ENCODE data around the gene MARCKSL1. TPM values are rescaled to one million over a fixed set of nuclear protein-coding genes. Genes with fewer than 3 reads are reported as not detected.

Gene MARCKSL1
- total and polyA plus RNA-seq, 2 of the 8 experiments (the other 6 are each of a cell fraction or from before 2014, with no cell fraction given) = 536 to 558 TPM

DNA sequence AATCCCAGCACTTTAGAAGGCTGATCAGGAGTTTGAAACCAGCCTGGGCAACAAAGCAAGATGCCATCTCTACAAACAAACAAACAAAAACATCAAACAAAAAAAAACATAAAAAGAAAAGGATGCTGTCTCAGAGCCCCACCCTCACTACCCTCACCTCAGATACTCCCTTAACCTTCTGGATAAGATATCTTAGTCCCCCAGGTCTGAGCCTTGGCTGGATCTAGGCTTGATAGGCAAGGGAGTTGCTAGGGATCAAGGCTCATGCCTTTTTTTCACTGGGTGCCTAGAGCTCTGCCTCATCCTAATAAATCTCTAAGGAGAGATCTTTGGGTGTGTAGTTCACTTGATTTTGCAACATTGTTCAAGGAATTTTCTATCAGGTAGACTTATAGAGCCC, 36.7 kb downstream of the MARCKSL1 start:
- H4K91ac ChIP-seq (replicated peaks; ENCODE audit: insufficient read length, low read length) = no peak overlapping the region
- H3K23ac ChIP-seq (ENCODE audit: insufficient read length) = no peak overlapping the region
- H2AK5ac ChIP-seq (ENCODE audit: low read depth, low read length) = no peak overlapping the region
- H3K79me1 ChIP-seq (ENCODE audit: low read depth, low read length) = peaks cover 6% of the 10 kb centered on the region
- no peak overlapping the region for H3K4ac ChIP-seq (replicated peaks; ENCODE audit: insufficient read length, low read depth, low read length)
- no peak overlapping the region for H2BK120ac ChIP-seq (replicated peaks; ENCODE audit: low read depth, low read length)
- no peak overlapping the region for H2BK12ac ChIP-seq (ENCODE audit: low read depth, low read length)
- peaks cover 0 to 4% (median 0%) of the 10 kb centered on the region in 4 experiments; a peak in 2 of 7 replicates for H3K4me1 ChIP-seq (replicated peaks in 1 of 4; ENCODE audit: control insufficient read depth in 3 of 4, insufficient read depth in 4 of 4, low read length in 3 of 4)
- peaks cover 5 to 20% (median 13%) of the 10 kb centered on the region in 4 experiments; a peak in 7 of 8 replicates for H3K36me3 ChIP-seq (ENCODE audit: control insufficient read depth in 2 of 4, insufficient read depth in 4 of 4, low read length in 3 of 4)
- H3K27ac ChIP-seq (ENCODE audit: low read depth, low read length) = no peak overlapping the region
- H3K4me3 ChIP-seq (ENCODE audit: extremely low read depth in 1 of 4, insufficient read depth in 2 of 4, low read depth in 3 of 4, low read length in 4 of 4) = no peak overlapping the region
- H3K14ac ChIP-seq (ENCODE audit: insufficient read length) = no peak overlapping the region
- DNase-seq (ENCODE audit: low read depth in 1 of 2, low spot score in 2 of 2) = no peak
- POLR2A ChIA-PET (ENCODE audit: partially characterized antibody) = interaction anchor here (0.9 kb wide), 1 partner anchor 49 kb away, joined by 3 read pairs; no protein-coding TSS in a partner anchor
- H3K9ac ChIP-seq (replicated peaks in 1 of 4; ENCODE audit: extremely low read depth in 1 of 4, low read depth in 3 of 4, low read length in 3 of 4) = no peak overlapping the region
- FAIRE-seq = no peak
- no peak overlapping the region for H2BK15ac ChIP-seq (ENCODE audit: low read length)
- no peak overlapping the region for H2BK20ac ChIP-seq (ENCODE audit: low read length)
- H4K5ac ChIP-seq (ENCODE audit: insufficient read length, low read depth, low read length) = no peak overlapping the region
- H3K27me3 ChIP-seq (replicated peaks in 1 of 4; ENCODE audit: control insufficient read depth in 3 of 4, extremely low read depth in 1 of 4, insufficient read depth in 3 of 4, low read length in 3 of 4) = no peaks in the 10 kb centered on the region
- H3K79me2 ChIP-seq (ENCODE audit: control insufficient read depth in 1 of 2, insufficient read depth in 2 of 2, low read length in 2 of 2) = peaks cover 4 to 48% of the 10 kb centered on the region in 2 experiments; a peak in 3 of 4 replicates
- H3K18ac ChIP-seq (ENCODE audit: extremely low read depth, low read length) = no peak overlapping the region
- H3K9me3 ChIP-seq (ENCODE audit: insufficient read depth in 2 of 2, low read depth in 1 of 2, low read length in 1 of 2) = no peaks in the 10 kb centered on the region
- no peak overlapping the region for H4K8ac ChIP-seq (ENCODE audit: extremely low read depth, insufficient read depth, low read length)
- CTCF ChIA-PET (ENCODE audit: partially characterized antibody) = no interaction called here
- H3K23me2 ChIP-seq (ENCODE audit: low read depth, low read length) = no peaks in the 10 kb centered on the region
- TF ChIP-seq CBX8 (IDR thresholded peaks at IDR 0.05; ENCODE audit: borderline replicate concordance, low read depth, low read length) (no peak), POU5F1 (IDR thresholded peaks at IDR 0.05; ENCODE audit: low read depth, low read length) (no peak), KDM5A (IDR thresholded peaks at IDR 0.05; ENCODE audit: low read length) (no peak), CEBPB (IDR thresholded peaks at IDR 0.05; ENCODE audit: low read depth, low read length) (no peak)
- TF ChIP-seq, protein P1, sequence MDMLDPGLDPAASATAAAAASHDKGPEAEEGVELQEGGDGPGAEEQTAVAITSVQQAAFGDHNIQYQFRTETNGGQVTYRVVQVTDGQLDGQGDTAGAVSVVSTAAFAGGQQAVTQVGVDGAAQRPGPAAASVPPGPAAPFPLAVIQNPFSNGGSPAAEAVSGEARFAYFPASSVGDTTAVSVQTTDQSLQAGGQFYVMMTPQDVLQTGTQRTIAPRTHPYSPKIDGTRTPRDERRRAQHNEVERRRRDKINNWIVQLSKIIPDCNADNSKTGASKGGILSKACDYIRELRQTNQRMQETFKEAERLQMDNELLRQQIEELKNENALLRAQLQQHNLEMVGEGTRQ (IDR thresholded peaks at IDR 0.05; ENCODE audit: low read length) = no peak
- no peak overlapping the region for H3K56ac ChIP-seq (replicated peaks; ENCODE audit: insufficient read length, low read depth, low read length)
- no peak overlapping the region for H2BK5ac ChIP-seq (ENCODE audit: low read depth, low read length)
- H2AFZ ChIP-seq (ENCODE audit: low read length) = no peak overlapping the region
- H3K4me2 ChIP-seq (ENCODE audit: insufficient read depth in 1 of 2, low read depth in 2 of 2, low read length in 2 of 2) = no peak overlapping the region
- peaks cover 0 to 12% of the 10 kb centered on the region in 2 experiments for H4K20me1 ChIP-seq (replicated peaks in 1 of 2; ENCODE audit: control insufficient read depth in 1 of 2, insufficient read depth in 2 of 2, low read length in 2 of 2)

Data from H1 (cell line).